Thoracic aorta (tissue), 2 donors: ENCODE measurements around the gene CCDC134. TPM values are rescaled to one million over a fixed set of nuclear protein-coding genes. Genes with fewer than 3 reads are reported as not detected.

Experiments used
- ATAC-seq: fragments of 150-250 bp; one replicate; pipeline ENCODE4 v1.8.0; 2017; ENCODE audit warnings: low read depth; ENCODE audit not compliant: insufficient number of reproducible peaks, low FRiP score
- DNase-seq: peaks from one replicate; pipeline ENCODE4 v3.0.0-alpha.2; 2020; ENCODE audit warnings: low spot score
- H3K27ac ChIP-seq, 2 donors: fragments of 200-600 bp; sonication (generic); 1 replicate in 1 of 2; 2 replicates in 1 of 2; pipeline ENCODE4 v1.5.1; 2016; ENCODE audit warnings: mild to moderate bottlenecking in 2 of 2, moderate library complexity in 2 of 2
- H3K27me3 ChIP-seq: fragments of 200-600 bp; sonication (generic); replicated peaks from 2 replicates; pipeline ENCODE4 v1.6.0; 2016; ENCODE audit warnings: mild to moderate bottlenecking; ENCODE audit not compliant: insufficient read depth
- H3K36me3 ChIP-seq: fragments of 200-600 bp; sonication (generic); one replicate; pipeline ENCODE4 v1.5.1; 2016
- H3K4me1 ChIP-seq, 2 donors: fragments of 200-600 bp; sonication (generic); 1 replicate in 1 of 2; 2 replicates in 1 of 2; pipeline versions ENCODE4 v1.5.1 to v1.6.0; 2016; ENCODE audit warnings: low read depth in 2 of 2, mild to moderate bottlenecking in 1 of 2; ENCODE audit not compliant: control insufficient read depth in 1 of 2
- H3K4me3 ChIP-seq: fragments of 200-600 bp; sonication (generic); 2 replicates; pipeline ENCODE4 v1.5.1; 2016; ENCODE audit warnings: mild to moderate bottlenecking
- H3K9me3 ChIP-seq: fragments of 200-600 bp; sonication (generic); 2 replicates; pipeline ENCODE4 v1.5.1; 2016
- total RNA-seq, 2 donors: library from RNA; depleted of rRNA; stranded (reverse); fragments of >200 nt; gene quantifications; one replicate each; pipeline versions ENCODE4 v1.1.0 to v1.2.3, GENCODE V29; 2016
- TF ChIP-seq, protein P1 (sequence below): fragments of 200-600 bp; sonication (generic); IDR thresholded peaks from one replicate; pipeline ENCODE4 v1.5.1; 2019; ENCODE audit warnings: antibody characterized with exemption

CCDC134 gene
- total RNA-seq, 2 donors from 2014 or later, result 1.6 to 5.3 TPM

GRCh38 chr22:41801886-41802285, 1.4 kb downstream of the CCDC134 start:
- Histone ChIP-seq H3K27ac (no peak overlapping the region), H3K4me3 (no peak overlapping the region), H3K27me3 (no peaks in the 10 kb centered on the region), H3K4me1 (peaks cover 0 to 11% of the 10 kb centered on the region in 2 donors), H3K36me3 (no peaks in the 10 kb centered on the region), H3K9me3 (no peaks in the 10 kb centered on the region)
- TF ChIP-seq, protein P1, sequence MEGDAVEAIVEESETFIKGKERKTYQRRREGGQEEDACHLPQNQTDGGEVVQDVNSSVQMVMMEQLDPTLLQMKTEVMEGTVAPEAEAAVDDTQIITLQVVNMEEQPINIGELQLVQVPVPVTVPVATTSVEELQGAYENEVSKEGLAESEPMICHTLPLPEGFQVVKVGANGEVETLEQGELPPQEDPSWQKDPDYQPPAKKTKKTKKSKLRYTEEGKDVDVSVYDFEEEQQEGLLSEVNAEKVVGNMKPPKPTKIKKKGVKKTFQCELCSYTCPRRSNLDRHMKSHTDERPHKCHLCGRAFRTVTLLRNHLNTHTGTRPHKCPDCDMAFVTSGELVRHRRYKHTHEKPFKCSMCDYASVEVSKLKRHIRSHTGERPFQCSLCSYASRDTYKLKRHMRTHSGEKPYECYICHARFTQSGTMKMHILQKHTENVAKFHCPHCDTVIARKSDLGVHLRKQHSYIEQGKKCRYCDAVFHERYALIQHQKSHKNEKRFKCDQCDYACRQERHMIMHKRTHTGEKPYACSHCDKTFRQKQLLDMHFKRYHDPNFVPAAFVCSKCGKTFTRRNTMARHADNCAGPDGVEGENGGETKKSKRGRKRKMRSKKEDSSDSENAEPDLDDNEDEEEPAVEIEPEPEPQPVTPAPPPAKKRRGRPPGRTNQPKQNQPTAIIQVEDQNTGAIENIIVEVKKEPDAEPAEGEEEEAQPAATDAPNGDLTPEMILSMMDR, result no peak
- DNase-seq (no peak), ATAC-seq (no peak)

DNA sequence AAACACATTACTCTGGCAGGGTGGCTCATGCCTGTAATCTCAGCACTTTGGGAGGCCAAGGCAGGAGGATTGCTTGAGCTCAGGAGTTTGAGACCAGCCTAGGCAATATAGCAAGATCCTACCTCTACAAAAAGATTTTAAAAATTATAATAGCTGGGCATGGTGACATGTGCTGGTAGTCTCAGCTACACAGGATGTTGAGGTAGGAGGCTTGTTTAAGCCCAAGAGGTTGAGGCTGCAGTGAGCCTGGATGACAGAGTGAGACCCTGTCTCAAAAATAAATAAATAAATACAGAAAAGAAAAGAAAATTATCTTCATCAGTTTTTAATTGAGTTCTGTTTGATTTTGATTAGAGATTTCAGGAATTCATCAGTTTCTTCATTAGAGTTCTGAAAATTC, 5.2 kb downstream of the CCDC134 start:
- H3K27me3 ChIP-seq, result no peaks in the 10 kb centered on the region
- H3K4me1 ChIP-seq, result peaks cover 0 to 11% of the 10 kb centered on the region in 2 donors
- H3K27ac ChIP-seq, result no peak overlapping the region
- no peaks in the 10 kb centered on the region for H3K36me3 ChIP-seq
- TF ChIP-seq, protein P1, result no peak
- ATAC-seq (no peak), DNase-seq (no peak)
- H3K4me3 ChIP-seq, result no peak overlapping the region
- no peaks in the 10 kb centered on the region for H3K9me3 ChIP-seq

DNA sequence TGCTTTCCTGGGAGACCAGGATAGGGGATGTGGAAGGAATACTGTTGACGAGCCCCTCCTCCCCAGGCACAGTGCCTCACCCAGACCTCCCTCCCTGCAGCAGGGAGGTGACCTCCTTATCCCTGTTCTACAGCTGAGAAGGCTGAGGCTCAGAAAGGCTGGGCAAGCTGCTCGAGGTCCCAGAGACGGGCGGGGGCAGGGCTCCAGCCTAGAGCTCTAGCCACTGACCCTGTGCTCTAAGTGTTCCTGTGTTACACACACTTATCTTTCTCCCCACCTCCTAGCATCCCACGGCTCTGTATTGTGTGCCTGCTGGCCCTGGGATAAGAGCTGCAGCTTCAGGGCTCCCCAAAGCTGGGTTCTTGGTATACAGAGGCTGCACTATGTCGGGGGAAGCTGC, 7.9 kb downstream of the CCDC134 start:
- H3K4me1 ChIP-seq, result no peaks in the 10 kb centered on the region
- DNase-seq (no peak), ATAC-seq (no peak)
- no peaks in the 10 kb centered on the region for H3K36me3 ChIP-seq
- H3K27ac ChIP-seq, result no peak overlapping the region
- no peaks in the 10 kb centered on the region for H3K27me3 ChIP-seq
- no peaks in the 10 kb centered on the region for H3K9me3 ChIP-seq
- no peak overlapping the region for H3K4me3 ChIP-seq
- TF ChIP-seq, protein P1, result no peak

- TF ChIP-seq, protein P1, result no peak
Measured at GRCh38 chr22:41810022-41810421, 9.5 kb downstream of the CCDC134 start.

GRCh38 chr22:41812805-41813545, 12.5 kb downstream of the CCDC134 start:
- no peak for DNase-seq
- H3K27me3 ChIP-seq, result no peaks in the 10 kb centered on the region
- H3K4me3 ChIP-seq, result no peak overlapping the region
- no peak for ATAC-seq
- TF ChIP-seq, protein P1, result no peak
- H3K27ac ChIP-seq, result no peak overlapping the region
- no peaks in the 10 kb centered on the region for H3K9me3 ChIP-seq
- H3K36me3 ChIP-seq, result no peaks in the 10 kb centered on the region
- H3K4me1 ChIP-seq, result no peaks in the 10 kb centered on the region

More at GRCh38 chr22:41810022-41810421, 9.5 kb downstream of the CCDC134 start:
- Histone ChIP-seq H3K27ac (no peak overlapping the region), H3K4me1 (no peaks in the 10 kb centered on the region), H3K36me3 (no peaks in the 10 kb centered on the region), H3K9me3 (no peaks in the 10 kb centered on the region), H3K27me3 (no peaks in the 10 kb centered on the region), H3K4me3 (no peak overlapping the region)
- DNase-seq (no peak), ATAC-seq (no peak)
